ENCODE data around the gene P2RY6.

GRCh38 chr11:73288192-73288872, 16.2 kb downstream of the P2RY6 start:
- TF ChIP-seq CTCF (IDR thresholded peaks at IDR 0.05) = no peak
- no peak for TF ChIP-seq POLR2A (IDR thresholded peaks at IDR 0.05)

Data from lower leg skin (tissue), 3 donors.